Common myeloid progenitor, CD34-positive (primary cell): ENCODE data around the gene STEAP1. TPM values are rescaled to one million over a fixed set of nuclear protein-coding genes. Genes with fewer than 3 reads are reported as not detected.
"Not testable (repeated sequence)": the region's sequence is repeated elsewhere in the genome, so short reads cannot be mapped to it uniquely, and the experiment has no call there.

Experiments
- CTCF ChIA-PET: fragments of 350-600 bp; sonication (Branson Sonifier 250); formaldehyde crosslinking; loops from one replicate; lab custom pipeline; 2021; ENCODE audit warnings: antibody characterized with exemption; lab: Charles Lee
- POLR2A ChIA-PET: fragments of 350-600 bp; sonication (Branson Sonifier 250); formaldehyde crosslinking; loops from one replicate; lab custom pipeline; 2021; ENCODE audit warnings: antibody characterized with exemption; lab: Charles Lee
- DNase-seq, 3 donors: peaks; one replicate each; pipeline versions ENCODE4 v3.0.0 to v3.0.0-alpha.2; 2013
- H3K27ac ChIP-seq, 2 experiments: 1 replicate in 1 of 2; 2 replicates in 1 of 2; pipeline ENCODE4 v1.7.0; 2013; ENCODE audit warnings: inconsistent platforms in 2 of 2, low read length in 2 of 2, mild to moderate bottlenecking in 2 of 2, low read depth in 1 of 2, moderate library complexity in 1 of 2; ENCODE audit not compliant: severe bottlenecking in 2 of 2, insufficient read depth in 1 of 2, poor library complexity in 1 of 2
- H3K27me3 ChIP-seq, 5 experiments: replicated peaks in 2 of 5; 1 replicate in 3 of 5; 2 replicates in 2 of 5; pipeline versions ENCODE4 v1.6.1 to v1.7.0; 2013; ENCODE audit warnings: low read length in 4 of 5, mild to moderate bottlenecking in 2 of 5, moderate library complexity in 2 of 5, inconsistent platforms in 1 of 5; ENCODE audit not compliant: insufficient read depth in 5 of 5, control insufficient read depth in 4 of 5
- H3K36me3 ChIP-seq, 4 experiments: 1 replicate in 2 of 4; 2 replicates in 2 of 4; pipeline versions ENCODE4 v1.6.1 to v1.7.0; 2013; ENCODE audit warnings: low read length in 3 of 4, control low read depth in 1 of 4, mild to moderate bottlenecking in 1 of 4; ENCODE audit not compliant: control insufficient read depth in 4 of 4, insufficient read depth in 4 of 4
- H3K4me1 ChIP-seq, 4 experiments: 1 replicate in 3 of 4; 2 replicates in 1 of 4; pipeline versions ENCODE4 v1.6.1 to v1.7.1; 2013; ENCODE audit warnings: low read length in 3 of 4, mild to moderate bottlenecking in 3 of 4, control low read depth in 1 of 4, inconsistent platforms in 1 of 4, moderate library complexity in 1 of 4; ENCODE audit not compliant: control insufficient read depth in 4 of 4, insufficient read depth in 4 of 4; ENCODE audit errors: control extremely low read depth in 1 of 4
- H3K4me3 ChIP-seq, 7 experiments: 1 replicate in 4 of 7; 2 replicates in 3 of 7; pipeline versions ENCODE4 v1.5.1 to v1.7.0; 2013; ENCODE audit warnings: mild to moderate bottlenecking in 7 of 7, low read length in 6 of 7, moderate library complexity in 6 of 7, inconsistent platforms in 2 of 7, low read depth in 2 of 7, control low read depth in 1 of 7; ENCODE audit not compliant: insufficient read depth in 4 of 7, control insufficient read depth in 1 of 7; ENCODE audit errors: extremely low read depth in 1 of 7
- H3K9me3 ChIP-seq, 5 experiments: 1 replicate in 4 of 5; 2 replicates in 1 of 5; pipeline versions ENCODE4 v1.6.1 to v1.7.1; 2013; ENCODE audit warnings: low read length in 4 of 5, mild to moderate bottlenecking in 2 of 5, inconsistent platforms in 1 of 5, low read depth in 1 of 5, moderate library complexity in 1 of 5; ENCODE audit not compliant: control insufficient read depth in 4 of 5, insufficient read depth in 2 of 5; ENCODE audit errors: control extremely low read depth in 1 of 5
- WGBS: methylation state at CpG from one replicate; pipeline ENCODE4 v1.1.5; 2013; ENCODE audit not compliant: insufficient coverage; 5-methylcytosine and 5-hydroxymethylcytosine counted together
- polyA plus RNA-seq: library from polyadenylated mRNA; unstranded; fragments of 120-200 nt; gene quantifications from one replicate; pipeline ENCODE4 v1.2.1, GENCODE V29; 2013

STEAP1 gene
- 0.16 TPM for polyA plus RNA-seq

- H3K27ac ChIP-seq, POLR2A ChIA-PET, H3K9me3 ChIP-seq, H3K4me1 ChIP-seq, H3K36me3 ChIP-seq, H3K27me3 ChIP-seq: not testable (repeated sequence)
- peak; percentile 86 to 90 (median 89) for DNase-seq
- peak within 1 kb of the TSS; percentile 35 to 76 (median 54) for H3K4me3 ChIP-seq
- CTCF ChIA-PET: interaction anchor here (0.8 to 2.9 kb wide), 16 partner anchors 13 to 276 kb away, joined by 3 to 24 read pairs (median 4); partner anchors contain the start of gene STEAP2
- WGBS: 0% methylated on average over 26 of the region's 58 CpGs
These were observed at the start of gene STEAP1 for GRCh38 chr7:90153943-90154771. STEAP1 (plus strand) TSS chr7:90154469; CDS start chr7:90159789, 5,320 bp downstream.

- Histone ChIP-seq H3K4me1 (peaks cover 0 to 17% (median 6%) of the 10 kb centered on the region in 4 experiments), H3K27me3 (peaks cover 0 to 19% (median 2%) of the 10 kb centered on the region in 5 experiments)
- POLR2A ChIA-PET, H3K36me3 ChIP-seq, H3K4me3 ChIP-seq, DNase-seq, H3K9me3 ChIP-seq, CTCF ChIA-PET, H3K27ac ChIP-seq: not testable (repeated sequence)
- no CpG with 5 or more reads among the region's 1 CpG for WGBS
These were observed 39.3 kb upstream of the STEAP1 start for GRCh38 chr7:90114972-90115371.

GRCh38 chr7:90118551-90119177 is 35.6 kb upstream of the STEAP1 start:
- 4% methylated on average over 14 of the region's 48 CpGs for WGBS
- DNase-seq: peak in 2 of 3 donors; percentile 46 to 61
- CTCF ChIA-PET: interaction anchor here (0.6 kb wide), 1 partner anchor 820 kb away, joined by 3 read pairs; no protein-coding TSS in a partner anchor

GRCh38 chr7:90119178-90119971 is 34.9 kb upstream of the STEAP1 start:
- DNase-seq: peak; percentile 26 to 67 (median 45)
- H3K27me3 ChIP-seq: peaks cover 0 to 22% (median 2%) of the 10 kb centered on the region in 5 experiments
- peaks cover 0 to 17% (median 6%) of the 10 kb centered on the region in 4 experiments for H3K4me1 ChIP-seq
- peak overlapping the region in 6 of 7 experiments; percentile 7 to 72 (median 55) for H3K4me3 ChIP-seq
- POLR2A ChIA-PET: no interaction called here
- CTCF ChIA-PET: interaction anchor here (0.6 kb wide), 1 partner anchor 820 kb away, joined by 3 read pairs; no protein-coding TSS in a partner anchor
- no peak overlapping the region for H3K27ac ChIP-seq
- H3K9me3 ChIP-seq: no peaks in the 10 kb centered on the region
- no peaks in the 10 kb centered on the region for H3K36me3 ChIP-seq
- 3% methylated on average over 35 of the region's 58 CpGs for WGBS

More at GRCh38 chr7:90118551-90119177, 35.6 kb upstream of the STEAP1 start:
- POLR2A ChIA-PET, H3K27ac ChIP-seq, H3K9me3 ChIP-seq, H3K36me3 ChIP-seq: not testable (repeated sequence)
- H3K4me1 ChIP-seq: peaks cover 0 to 17% (median 6%) of the 10 kb centered on the region in 4 experiments
- peaks cover 0 to 22% (median 2%) of the 10 kb centered on the region in 5 experiments for H3K27me3 ChIP-seq
- H3K4me3 ChIP-seq: peak overlapping the region in 4 of 7 experiments; percentile 54 to 72 (median 64)

- CTCF ChIA-PET, H3K27ac ChIP-seq, H3K36me3 ChIP-seq, H3K9me3 ChIP-seq, DNase-seq, H3K4me3 ChIP-seq, POLR2A ChIA-PET: not testable (repeated sequence)
- no CpG with 5 or more reads among the region's 4 CpGs for WGBS
- H3K27me3 ChIP-seq: peaks cover 0 to 22% (median 2%) of the 10 kb centered on the region in 5 experiments
- H3K4me1 ChIP-seq: peaks cover 0 to 17% (median 6%) of the 10 kb centered on the region in 4 experiments
These were observed 34.1 kb upstream of the STEAP1 start for GRCh38 chr7:90120205-90120604.

- H3K4me3 ChIP-seq, H3K27ac ChIP-seq, H3K9me3 ChIP-seq, H3K4me1 ChIP-seq, H3K27me3 ChIP-seq, DNase-seq, CTCF ChIA-PET, H3K36me3 ChIP-seq, POLR2A ChIA-PET: not testable (repeated sequence)
- WGBS: 96% methylated on average over 5 of the region's 8 CpGs
These were observed 22.5 kb upstream of the STEAP1 start for GRCh38 chr7:90131746-90132145.
